Mucosa of descending colon (tissue), 3 donors: Measurements from ENCODE around the gene SDK1. TPM values are rescaled to one million over a fixed set of nuclear protein-coding genes. Genes with fewer than 3 reads are reported as not detected.

Experiments used
- ATAC-seq: fragments of 200-7000 bp; cut with Tn5 transposase; one replicate; pipeline ENCODE4 v1.9.1; 2020; ENCODE audit warnings: mild to moderate bottlenecking, moderate library complexity
- DNase-seq, 3 donors: peaks; one replicate each; pipeline ENCODE4 v3.0.0-alpha.2; 2020
- H3K36me3 ChIP-seq: fragments of 200-600 bp; one replicate; pipeline ENCODE4 v1.8.0; 2021; ENCODE audit warnings: low read depth, mild to moderate bottlenecking
- H3K4me1 ChIP-seq: fragments of 200-600 bp; one replicate; pipeline ENCODE4 v1.8.0; 2021; ENCODE audit warnings: low read depth, mild to moderate bottlenecking
- H3K4me3 ChIP-seq: fragments of 200-600 bp; one replicate; pipeline ENCODE4 v1.8.0; 2021; ENCODE audit warnings: mild to moderate bottlenecking
- H3K9me3 ChIP-seq: fragments of 200-600 bp; one replicate; pipeline ENCODE4 v1.8.0; 2021; ENCODE audit warnings: mild to moderate bottlenecking
- CTCF ChIP-seq: fragments of 200-600 bp; IDR thresholded peaks from one replicate; pipeline ENCODE4 v1.8.0; 2022; ENCODE audit warnings: antibody characterized with exemption, mild to moderate bottlenecking
- intact Hi-C, 2 donors: fragments of 100-400 bp; cut with DNase I in 1 of 2; cut with micrococcal nuclease in 1 of 2; formaldehyde crosslinking; loops; one replicate each; pipeline versions ENCODE4 v1.11.0 to v1.11.1; 2022; cut with DNase I, micrococcal nuclease
- total RNA-seq, 3 donors: library from RNA; stranded (reverse); fragmentation: NEBNext Ultra II Directional in 2 of 3; extraction: Animal tissue kit (Norgen Biotek cat#: 25700) in 2 of 3; gene quantifications; one replicate each; pipeline versions ENCODE4 v1.2.1 to v1.2.4, GENCODE V29; 2021 to 2023
- donor health status: DM: no; HTN: no; CAD: no; lungs with moderate emphysema.
- donor health status: DM: no; HTN: no; CAD: no.
- donor health status: DM: no; HTN: yes; CAD: no.

SDK1 gene
- total RNA-seq, 3 donors from 2014 or later, result 2.7 to 20.2 (median 4.2) TPM

GRCh38 chr7:4129481-4130122 lies 828.5 kb downstream of the SDK1 start:
- intact Hi-C loops, result no loop called here
- DNase-seq, result no peak
- H3K9me3 ChIP-seq, result no peaks in the 10 kb centered on the region
- peaks cover 3% of the 10 kb centered on the region for H3K4me1 ChIP-seq
- no peaks in the 10 kb centered on the region for H3K36me3 ChIP-seq
- H3K4me3 ChIP-seq, result no peak overlapping the region
- ATAC-seq, result no peak
- TF ChIP-seq CTCF, result no peak

DNA sequence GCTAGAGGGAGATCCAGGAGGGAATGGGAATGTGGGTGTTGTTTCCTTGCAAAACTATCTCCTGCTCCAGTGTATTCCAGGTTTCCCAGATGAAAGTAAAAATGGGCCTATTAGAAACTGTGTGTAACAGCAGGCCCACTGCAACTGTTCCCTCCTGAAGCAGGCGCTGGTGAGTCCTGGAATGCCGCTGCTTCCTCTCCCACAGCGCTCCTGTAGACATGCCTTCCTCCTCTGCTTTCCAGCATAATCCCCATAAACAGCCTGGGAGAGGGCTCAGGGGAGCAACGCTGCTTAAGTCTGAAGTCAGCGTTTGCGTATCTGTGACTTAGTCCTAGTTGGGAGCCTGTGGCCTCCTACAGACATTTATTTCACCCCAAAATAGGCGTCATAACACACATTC lies 830.0 kb downstream of the SDK1 start:
- ATAC-seq (no peak), DNase-seq (no peak)
- no peak for TF ChIP-seq CTCF
- no peaks in the 10 kb centered on the region for H3K36me3 ChIP-seq
- intact Hi-C loops, result no loop called here
- H3K4me3 ChIP-seq, result no peak overlapping the region
- peaks cover 3% of the 10 kb centered on the region for H3K4me1 ChIP-seq
- H3K9me3 ChIP-seq, result no peaks in the 10 kb centered on the region

- ATAC-seq, result no peak
- Histone ChIP-seq H3K4me3 (no peak overlapping the region), H3K36me3 (no peaks in the 10 kb centered on the region), H3K4me1 (peaks cover 3% of the 10 kb centered on the region), H3K9me3 (no peaks in the 10 kb centered on the region)
- TF ChIP-seq CTCF, result no peak
- no peak for DNase-seq
- intact Hi-C loops, result no loop called here
Measured at GRCh38 chr7:4132221-4132620, 831.2 kb downstream of the SDK1 start.

DNA sequence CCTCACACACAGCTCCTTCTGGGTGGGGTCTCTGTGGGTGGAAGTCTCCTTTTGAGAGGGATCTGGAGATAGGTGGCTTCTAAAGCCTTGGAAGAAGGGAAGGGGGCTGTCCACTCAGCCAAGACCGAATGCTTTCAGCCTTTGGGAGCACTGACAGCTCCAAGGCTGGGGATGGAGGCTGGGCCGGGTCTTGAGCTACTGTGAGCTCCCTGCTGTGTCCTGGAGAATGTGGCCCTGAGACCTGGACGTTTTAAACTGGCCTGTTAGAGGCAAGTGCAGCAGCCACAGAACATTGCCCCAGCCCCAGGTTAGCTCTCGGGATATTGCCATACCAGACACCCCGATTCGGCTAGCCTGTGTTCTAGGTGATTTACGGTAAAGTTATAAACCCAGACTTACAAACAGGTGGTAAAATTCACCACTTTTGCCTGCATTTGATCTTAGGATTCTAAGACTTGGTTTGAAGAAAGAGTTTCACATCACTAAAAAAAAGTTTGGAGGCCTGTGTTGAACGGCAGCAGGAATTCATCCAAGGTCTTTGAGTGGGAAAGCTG lies 832.5 kb downstream of the SDK1 start:
- H3K9me3 ChIP-seq, result no peaks in the 10 kb centered on the region
- no peak for TF ChIP-seq CTCF
- no peaks in the 10 kb centered on the region for H3K36me3 ChIP-seq
- DNase-seq (no peak), ATAC-seq (no peak)
- H3K4me1 ChIP-seq, result peaks cover 3% of the 10 kb centered on the region
- H3K4me3 ChIP-seq, result no peak overlapping the region
- intact Hi-C loops, result no loop called here

GRCh38 chr7:4134204-4134603 lies 833.2 kb downstream of the SDK1 start:
- H3K9me3 ChIP-seq, result no peaks in the 10 kb centered on the region
- ATAC-seq (no peak), DNase-seq (no peak)
- TF ChIP-seq CTCF, result no peak
- H3K36me3 ChIP-seq, result no peaks in the 10 kb centered on the region
- intact Hi-C loops, result no loop called here
- H3K4me3 ChIP-seq, result no peak overlapping the region
- peaks cover 3% of the 10 kb centered on the region for H3K4me1 ChIP-seq
